ENCODE measurements around the gene MYL12A.
"Not testable (repeated sequence)": the region's sequence is repeated elsewhere in the genome, so short reads cannot be mapped to it uniquely, and the experiment has no call there.

The MYL12A gene

DNA sequence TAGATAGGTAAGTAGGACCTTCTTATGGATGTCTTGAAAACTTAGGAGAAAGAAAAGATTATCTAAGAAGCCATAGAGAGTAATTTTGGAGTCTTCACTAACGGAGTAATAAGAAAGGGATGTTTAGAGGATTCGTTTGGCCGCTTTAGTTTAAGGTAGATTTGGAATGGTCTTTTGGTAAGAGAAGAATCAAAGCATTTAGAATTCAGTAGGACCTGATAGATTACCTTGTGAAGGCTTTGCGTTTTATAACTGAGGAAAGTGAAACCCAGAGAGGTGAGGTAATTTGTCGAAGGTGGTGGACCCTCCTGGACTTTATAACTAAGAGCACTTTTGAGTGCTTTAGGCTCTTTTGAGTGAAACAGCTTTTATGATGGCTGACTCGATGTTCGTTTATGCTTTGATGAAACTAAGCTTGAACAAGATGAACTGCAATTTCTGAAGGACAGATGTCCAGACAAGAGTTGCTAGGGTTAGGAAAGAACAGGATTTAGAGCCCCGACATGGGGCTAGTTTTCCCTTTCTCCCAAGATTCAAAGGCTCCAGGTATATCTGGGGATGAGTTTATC, 15.6 kb downstream of the MYL12A start:
- peak overlapping the region; percentile 98 for H3K27ac ChIP-seq (ENCODE audit: low read depth, low read length)
- peak overlapping the region; percentile 73 to 99 (median 96) for H3K4me3 ChIP-seq (ENCODE audit: low read depth in 1 of 5, low read length in 5 of 5)
- H3K27me3 ChIP-seq (ENCODE audit: control insufficient read depth in 5 of 5, insufficient read depth in 4 of 5, low read length in 5 of 5), result no peaks in the 10 kb centered on the region
- H3K4me1 ChIP-seq (ENCODE audit: control insufficient read depth in 5 of 5, insufficient read depth in 5 of 5, low read length in 5 of 5), result peaks cover 0 to 65% (median 62%) of the 10 kb centered on the region in 5 donors
- no peaks in the 10 kb centered on the region for H3K9me3 ChIP-seq (ENCODE audit: control insufficient read depth in 5 of 5, low read length in 5 of 5)
- peak overlapping the region; percentile 8 to 96 (median 95) for H3K9ac ChIP-seq (ENCODE audit: low read length in 5 of 5)
- peaks cover 0 to 7% (median 4%) of the 10 kb centered on the region in 5 donors for H3K36me3 ChIP-seq (ENCODE audit: control insufficient read depth in 5 of 5, insufficient read depth in 5 of 5, low read length in 5 of 5)

DNA sequence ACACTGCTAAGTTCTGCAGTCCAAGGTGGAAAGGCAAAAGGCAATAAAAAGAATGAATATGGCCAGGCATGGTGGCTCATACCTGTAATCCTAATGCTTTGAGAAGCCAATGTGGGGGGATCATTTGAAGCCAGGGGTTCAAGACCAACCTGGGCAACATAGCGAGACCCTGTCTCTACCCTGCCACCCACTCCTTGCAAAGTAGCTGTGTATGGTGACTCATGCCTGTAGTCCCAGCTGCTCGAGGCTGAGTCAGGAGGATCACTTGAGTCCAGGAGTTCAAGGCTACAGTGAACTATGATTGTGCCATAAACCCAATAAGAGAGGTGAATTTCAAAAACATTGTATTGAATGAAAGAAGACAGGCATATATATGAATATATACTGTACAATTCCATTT, 16.8 kb downstream of the MYL12A start:
- Histone ChIP-seq H3K9ac (ENCODE audit: low read length in 5 of 5) (no peak overlapping the region), H3K36me3 (ENCODE audit: control insufficient read depth in 5 of 5, insufficient read depth in 5 of 5, low read length in 5 of 5) (no peaks in the 10 kb centered on the region), H3K27me3 (ENCODE audit: control insufficient read depth in 5 of 5, insufficient read depth in 4 of 5, low read length in 5 of 5) (no peaks in the 10 kb centered on the region), H3K9me3 (ENCODE audit: control insufficient read depth in 5 of 5, low read length in 5 of 5) (no peaks in the 10 kb centered on the region), H3K27ac (ENCODE audit: low read depth, low read length) (no peak overlapping the region), H3K4me1 (ENCODE audit: control insufficient read depth in 5 of 5, insufficient read depth in 5 of 5, low read length in 5 of 5) (peaks cover 2 to 76% (median 73%) of the 10 kb centered on the region in 5 donors), H3K4me3 (ENCODE audit: low read depth in 1 of 5, low read length in 5 of 5) (peak overlapping the region in 1 of 5 donors; percentile 17)

DNA sequence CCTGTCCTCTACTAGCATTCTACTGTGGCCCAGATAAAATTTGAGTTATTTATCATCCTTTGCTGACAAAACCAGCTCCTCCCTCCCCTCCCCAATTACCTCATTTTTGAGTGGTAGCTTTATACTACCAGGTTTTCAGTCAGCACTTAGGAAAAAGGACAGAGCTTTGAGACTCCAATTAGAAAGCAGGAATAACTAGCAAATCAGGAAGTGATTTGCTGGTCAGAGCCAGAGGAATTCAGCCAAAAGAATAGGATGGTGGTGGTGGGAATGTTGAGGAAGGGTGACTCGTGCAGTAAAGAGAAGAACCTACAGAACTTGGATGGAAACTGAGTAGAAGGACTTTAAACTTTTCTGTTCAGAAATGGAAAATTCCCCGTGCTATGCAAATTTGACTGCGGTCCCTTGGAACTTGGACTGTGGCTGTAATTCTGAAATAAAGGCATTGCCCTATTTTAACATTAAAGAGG, 18.0 kb downstream of the MYL12A start:
- Histone ChIP-seq H3K9ac (ENCODE audit: low read length in 5 of 5) (peak overlapping the region in 1 of 5 donors; percentile 48), H3K4me3 (ENCODE audit: low read depth in 1 of 5, low read length in 5 of 5) (peak overlapping the region in 1 of 5 donors; percentile 28), H3K9me3 (ENCODE audit: control insufficient read depth in 5 of 5, low read length in 5 of 5) (no peaks in the 10 kb centered on the region), H3K27ac (ENCODE audit: low read depth, low read length) (peak overlapping the region; percentile 40), H3K36me3 (ENCODE audit: control insufficient read depth in 5 of 5, insufficient read depth in 5 of 5, low read length in 5 of 5) (no peaks in the 10 kb centered on the region), H3K27me3 (ENCODE audit: control insufficient read depth in 5 of 5, insufficient read depth in 4 of 5, low read length in 5 of 5) (no peaks in the 10 kb centered on the region), H3K4me1 (ENCODE audit: control insufficient read depth in 5 of 5, insufficient read depth in 5 of 5, low read length in 5 of 5) (peaks cover 2 to 80% (median 76%) of the 10 kb centered on the region in 5 donors)

DNA sequence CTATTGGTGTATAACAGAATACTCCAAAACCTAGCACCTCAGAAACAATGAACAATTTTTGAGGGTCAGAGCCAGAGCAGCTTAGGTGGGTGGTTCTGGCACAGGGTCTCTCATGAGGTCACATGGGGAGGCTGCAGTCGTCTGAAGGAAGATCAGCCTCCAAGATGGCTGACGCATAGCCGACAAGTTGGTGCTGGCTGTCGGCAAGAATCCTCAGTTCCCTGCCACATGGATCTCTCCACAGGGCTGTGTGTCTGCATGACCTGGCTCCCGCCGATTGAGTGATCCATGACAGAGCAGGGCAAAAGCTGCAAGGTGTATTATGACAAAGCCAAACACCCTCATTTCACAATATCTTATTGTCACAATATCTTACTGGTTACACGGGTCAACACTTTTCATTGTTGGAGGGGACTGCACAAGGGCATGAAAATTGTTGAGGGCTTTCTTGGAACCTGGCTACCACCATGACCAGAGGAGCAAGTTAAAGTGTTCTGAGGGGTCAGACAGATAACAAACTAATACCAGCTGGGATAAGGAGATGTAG, 18.5 kb downstream of the MYL12A start:
- Histone ChIP-seq H3K9me3 (ENCODE audit: control insufficient read depth in 5 of 5, low read length in 5 of 5) (no peaks in the 10 kb centered on the region), H3K4me1 (ENCODE audit: control insufficient read depth in 5 of 5, insufficient read depth in 5 of 5, low read length in 5 of 5) (peaks cover 2 to 74% (median 71%) of the 10 kb centered on the region in 5 donors), H3K27me3 (ENCODE audit: control insufficient read depth in 5 of 5, insufficient read depth in 4 of 5, low read length in 5 of 5) (no peaks in the 10 kb centered on the region), H3K27ac (ENCODE audit: low read depth, low read length) (no peak overlapping the region), H3K9ac (ENCODE audit: low read length in 5 of 5) (no peak overlapping the region), H3K4me3 (ENCODE audit: low read depth in 1 of 5, low read length in 5 of 5) (no peak overlapping the region), H3K36me3 (ENCODE audit: control insufficient read depth in 5 of 5, insufficient read depth in 5 of 5, low read length in 5 of 5) (no peaks in the 10 kb centered on the region)

DNA sequence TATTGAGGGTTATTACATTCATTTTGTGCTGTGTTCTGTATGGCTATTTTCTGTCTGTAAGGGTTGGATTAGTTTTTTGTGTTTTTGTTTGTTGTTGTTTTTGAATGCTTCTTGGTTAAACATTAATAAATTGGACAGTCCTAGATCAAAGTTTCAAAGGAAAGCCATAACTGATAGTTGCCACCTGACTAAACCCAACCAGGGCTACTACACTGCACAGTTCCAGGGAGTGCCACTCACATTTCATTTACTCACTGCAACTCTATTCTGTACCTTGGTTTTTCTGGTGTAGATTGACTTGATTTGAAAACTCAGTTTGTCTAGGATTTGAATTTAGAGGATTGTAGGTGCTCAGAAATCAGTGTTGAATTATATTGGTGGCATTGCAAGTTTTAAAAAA, 20.7 kb downstream of the MYL12A start:
- peaks cover 0 to 6% (median 3%) of the 10 kb centered on the region in 5 donors for H3K36me3 ChIP-seq (ENCODE audit: control insufficient read depth in 5 of 5, insufficient read depth in 5 of 5, low read length in 5 of 5)
- peaks cover 2 to 63% (median 62%) of the 10 kb centered on the region in 5 donors for H3K4me1 ChIP-seq (ENCODE audit: control insufficient read depth in 5 of 5, insufficient read depth in 5 of 5, low read length in 5 of 5)

DNA sequence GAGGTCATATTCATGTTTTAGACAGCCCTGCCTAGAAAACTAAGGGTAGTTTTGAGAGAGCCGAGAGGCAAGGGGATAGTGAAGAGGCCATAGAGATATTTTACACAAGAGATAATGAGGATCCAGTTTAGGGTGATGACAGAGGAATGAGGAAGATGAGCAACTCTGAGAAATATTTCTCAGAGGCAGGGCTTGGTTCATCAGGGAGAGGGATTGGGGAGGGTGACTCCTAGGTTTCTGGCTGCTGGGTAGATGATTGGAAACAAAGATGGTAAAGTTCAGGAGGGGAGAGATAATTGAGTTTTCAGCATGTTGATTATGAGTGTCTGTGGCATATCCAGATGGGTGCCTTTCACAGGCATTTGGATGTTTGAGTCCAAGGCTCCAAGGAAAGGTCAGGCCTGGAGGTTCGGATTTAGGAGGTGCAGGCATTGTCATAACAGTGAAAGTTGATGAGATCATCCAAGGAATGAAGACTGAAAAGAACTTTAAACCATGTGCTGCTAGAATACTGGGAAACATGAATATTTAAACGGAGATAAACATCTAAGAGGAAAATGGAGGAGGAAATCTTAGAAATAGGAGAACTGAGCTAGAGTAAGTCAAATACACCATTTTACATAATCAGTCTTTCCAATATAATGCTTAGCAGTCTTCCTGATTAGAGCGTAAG, 21.8 kb downstream of the MYL12A start:
- H3K27ac ChIP-seq (ENCODE audit: low read depth, low read length), result peak overlapping the region; percentile 1
- no peaks in the 10 kb centered on the region for H3K9me3 ChIP-seq (ENCODE audit: control insufficient read depth in 5 of 5, low read length in 5 of 5)
- H3K36me3 ChIP-seq (ENCODE audit: control insufficient read depth in 5 of 5, insufficient read depth in 5 of 5, low read length in 5 of 5), result peaks cover 4 to 17% (median 11%) of the 10 kb centered on the region in 5 donors
- H3K9ac ChIP-seq (ENCODE audit: low read length in 5 of 5), result no peak overlapping the region
- peaks cover 2 to 53% (median 51%) of the 10 kb centered on the region in 5 donors for H3K4me1 ChIP-seq (ENCODE audit: control insufficient read depth in 5 of 5, insufficient read depth in 5 of 5, low read length in 5 of 5)
- H3K4me3 ChIP-seq (ENCODE audit: low read depth in 1 of 5, low read length in 5 of 5), result no peak overlapping the region
- H3K27me3 ChIP-seq (ENCODE audit: control insufficient read depth in 5 of 5, insufficient read depth in 4 of 5, low read length in 5 of 5), result no peaks in the 10 kb centered on the region

More for the DNA sequence above, 20.7 kb downstream of the MYL12A start:
- Histone ChIP-seq H3K9me3 (ENCODE audit: control insufficient read depth in 5 of 5, low read length in 5 of 5) (no peaks in the 10 kb centered on the region), H3K27me3 (ENCODE audit: control insufficient read depth in 5 of 5, insufficient read depth in 4 of 5, low read length in 5 of 5) (no peaks in the 10 kb centered on the region), H3K27ac (ENCODE audit: low read depth, low read length) (no peak overlapping the region), H3K4me3 (ENCODE audit: low read depth in 1 of 5, low read length in 5 of 5) (no peak overlapping the region), H3K9ac (ENCODE audit: low read length in 5 of 5) (no peak overlapping the region)

DNA sequence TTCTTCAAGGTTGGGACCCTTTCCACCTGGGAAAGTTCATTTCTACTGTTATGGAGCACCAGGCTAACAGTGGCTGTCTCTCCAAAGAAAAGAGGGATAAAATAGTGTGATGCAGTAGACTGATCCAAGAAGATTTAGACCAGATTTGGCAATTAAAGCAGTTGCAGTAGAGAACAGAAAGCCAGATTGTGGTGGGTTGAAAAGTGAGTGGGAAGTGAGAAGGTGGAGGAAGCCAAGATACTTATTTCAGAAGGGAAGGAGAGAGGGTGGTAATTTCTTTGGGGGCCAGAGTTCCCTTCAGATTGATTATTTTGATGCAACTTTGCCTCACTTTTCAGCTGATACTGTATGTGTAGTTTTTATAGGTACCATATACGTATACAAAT, 22.3 kb downstream of the MYL12A start:
- H3K9me3 ChIP-seq (ENCODE audit: control insufficient read depth in 5 of 5, low read length in 5 of 5), result no peaks in the 10 kb centered on the region
- H3K36me3 ChIP-seq (ENCODE audit: control insufficient read depth in 5 of 5, insufficient read depth in 5 of 5, low read length in 5 of 5), result peaks cover 9 to 22% (median 17%) of the 10 kb centered on the region in 5 donors
- H3K9ac ChIP-seq (ENCODE audit: low read length in 5 of 5), result no peak overlapping the region
- H3K4me1 ChIP-seq (ENCODE audit: control insufficient read depth in 5 of 5, insufficient read depth in 5 of 5, low read length in 5 of 5), result peaks cover 2 to 47% (median 46%) of the 10 kb centered on the region in 5 donors
- no peaks in the 10 kb centered on the region for H3K27me3 ChIP-seq (ENCODE audit: control insufficient read depth in 5 of 5, insufficient read depth in 4 of 5, low read length in 5 of 5)
- peak overlapping the region; percentile 1 for H3K27ac ChIP-seq (ENCODE audit: low read depth, low read length)
- H3K4me3 ChIP-seq (ENCODE audit: low read depth in 1 of 5, low read length in 5 of 5), result no peak overlapping the region

DNA sequence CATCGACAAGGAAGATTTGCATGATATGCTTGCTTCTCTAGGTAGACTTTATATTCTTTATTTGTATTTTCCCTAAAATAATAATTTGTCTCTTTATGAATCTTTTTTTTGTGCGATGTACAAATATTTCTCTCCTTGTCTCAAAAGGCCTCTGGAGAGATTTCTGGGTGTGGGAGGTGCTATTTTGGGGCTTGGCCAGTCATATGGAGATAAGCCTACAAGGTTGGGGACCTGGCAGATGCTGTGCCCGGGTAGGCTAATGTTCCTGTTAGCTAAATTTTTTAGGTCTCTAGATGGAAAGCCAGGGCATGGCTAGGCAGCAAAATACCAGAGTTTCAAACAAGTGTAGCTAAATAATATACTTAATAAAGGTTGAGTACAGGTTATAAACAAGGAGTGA, 25.4 kb downstream of the MYL12A start:
- no peaks in the 10 kb centered on the region for H3K27me3 ChIP-seq (ENCODE audit: control insufficient read depth in 5 of 5, insufficient read depth in 4 of 5, low read length in 5 of 5)

DNA sequence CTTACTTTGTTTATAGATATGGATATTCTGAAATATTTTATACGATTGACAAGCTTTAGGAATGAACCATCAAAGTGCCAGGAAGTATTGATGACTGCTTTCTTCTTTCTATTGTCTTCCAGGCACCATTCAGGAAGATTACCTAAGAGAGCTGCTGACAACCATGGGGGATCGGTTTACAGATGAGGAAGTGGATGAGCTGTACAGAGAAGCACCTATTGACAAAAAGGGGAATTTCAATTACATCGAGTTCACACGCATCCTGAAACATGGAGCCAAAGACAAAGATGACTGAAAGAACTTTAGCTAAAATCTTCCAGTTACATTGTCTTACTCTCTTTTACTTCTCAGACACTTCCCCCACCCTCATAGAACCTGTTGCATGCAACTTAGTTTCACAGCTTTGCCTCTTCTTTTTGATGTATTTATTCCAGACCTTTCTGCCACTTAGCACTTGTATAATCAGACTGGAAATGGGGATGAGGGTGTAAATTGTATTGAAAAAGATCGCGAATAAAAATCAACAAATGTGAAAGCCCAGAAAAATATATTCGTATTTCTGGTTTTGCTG, 30.1 kb downstream of the MYL12A start:
- not testable (repeated sequence) for H3K4me3 ChIP-seq (ENCODE audit: low read depth in 1 of 5, low read length in 5 of 5); H3K9ac ChIP-seq (ENCODE audit: low read length in 5 of 5); H3K27ac ChIP-seq (ENCODE audit: low read depth, low read length); H3K9me3 ChIP-seq (ENCODE audit: control insufficient read depth in 5 of 5, low read length in 5 of 5); H3K27me3 ChIP-seq (ENCODE audit: control insufficient read depth in 5 of 5, insufficient read depth in 4 of 5, low read length in 5 of 5)
- Histone ChIP-seq H3K36me3 (ENCODE audit: control insufficient read depth in 5 of 5, insufficient read depth in 5 of 5, low read length in 5 of 5) (peaks cover 43 to 57% (median 51%) of the 10 kb centered on the region in 5 donors), H3K4me1 (ENCODE audit: control insufficient read depth in 5 of 5, insufficient read depth in 5 of 5, low read length in 5 of 5) (peaks cover 0 to 14% (median 5%) of the 10 kb centered on the region in 5 donors)

More for the DNA sequence above, 25.4 kb downstream of the MYL12A start:
- Histone ChIP-seq H3K27ac (ENCODE audit: low read depth, low read length) (no peak overlapping the region), H3K4me1 (ENCODE audit: control insufficient read depth in 5 of 5, insufficient read depth in 5 of 5, low read length in 5 of 5) (peaks cover 2 to 20% (median 19%) of the 10 kb centered on the region in 5 donors), H3K4me3 (ENCODE audit: low read depth in 1 of 5, low read length in 5 of 5) (no peak overlapping the region), H3K9me3 (ENCODE audit: control insufficient read depth in 5 of 5, low read length in 5 of 5) (no peaks in the 10 kb centered on the region), H3K9ac (ENCODE audit: low read length in 5 of 5) (no peak overlapping the region), H3K36me3 (ENCODE audit: control insufficient read depth in 5 of 5, insufficient read depth in 5 of 5, low read length in 5 of 5) (peaks cover 31 to 50% (median 39%) of the 10 kb centered on the region in 5 donors)

All from subcutaneous abdominal adipose tissue (tissue), 5 donors.